ENCODE measurements around the gene TSC22D1.
"Not testable (repeated sequence)": the region's sequence is repeated elsewhere in the genome, so short reads cannot be mapped to it uniquely, and the experiment has no call there.

TSC22D1 gene

DNA sequence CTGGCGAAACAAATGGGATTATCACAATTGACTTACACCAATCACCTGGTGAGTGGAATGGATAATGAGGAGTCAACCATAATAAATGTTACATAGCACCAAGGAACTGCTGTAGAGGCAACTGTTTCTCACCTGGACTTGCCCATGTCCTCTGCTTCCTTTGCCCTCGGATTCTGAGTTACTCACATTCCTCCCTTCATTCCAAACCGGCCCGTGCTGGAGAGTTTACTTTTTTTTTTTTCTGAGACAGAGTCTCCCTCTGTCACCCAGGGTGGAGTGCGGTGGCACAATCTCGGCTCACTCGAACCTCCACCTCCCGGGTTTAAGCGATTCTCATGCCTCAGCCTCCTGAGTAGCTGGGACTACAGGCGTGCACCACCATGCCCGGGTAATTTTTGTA, 41.5 kb upstream of the TSC22D1 start:
- TF ChIP-seq, protein P1, sequence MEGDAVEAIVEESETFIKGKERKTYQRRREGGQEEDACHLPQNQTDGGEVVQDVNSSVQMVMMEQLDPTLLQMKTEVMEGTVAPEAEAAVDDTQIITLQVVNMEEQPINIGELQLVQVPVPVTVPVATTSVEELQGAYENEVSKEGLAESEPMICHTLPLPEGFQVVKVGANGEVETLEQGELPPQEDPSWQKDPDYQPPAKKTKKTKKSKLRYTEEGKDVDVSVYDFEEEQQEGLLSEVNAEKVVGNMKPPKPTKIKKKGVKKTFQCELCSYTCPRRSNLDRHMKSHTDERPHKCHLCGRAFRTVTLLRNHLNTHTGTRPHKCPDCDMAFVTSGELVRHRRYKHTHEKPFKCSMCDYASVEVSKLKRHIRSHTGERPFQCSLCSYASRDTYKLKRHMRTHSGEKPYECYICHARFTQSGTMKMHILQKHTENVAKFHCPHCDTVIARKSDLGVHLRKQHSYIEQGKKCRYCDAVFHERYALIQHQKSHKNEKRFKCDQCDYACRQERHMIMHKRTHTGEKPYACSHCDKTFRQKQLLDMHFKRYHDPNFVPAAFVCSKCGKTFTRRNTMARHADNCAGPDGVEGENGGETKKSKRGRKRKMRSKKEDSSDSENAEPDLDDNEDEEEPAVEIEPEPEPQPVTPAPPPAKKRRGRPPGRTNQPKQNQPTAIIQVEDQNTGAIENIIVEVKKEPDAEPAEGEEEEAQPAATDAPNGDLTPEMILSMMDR (IDR thresholded peaks at IDR 0.05; ENCODE audit: low read depth, low read length), result no peak
- DNase-seq (ENCODE audit: low read depth, low spot score), result no peak
- in situ Hi-C loops (cut with HindIII; ENCODE audit: low sequenced_read_pairs), result no loop called here
- no peak overlapping the region for H3K4me3 ChIP-seq (ENCODE audit: low read depth, low read length)

DNA sequence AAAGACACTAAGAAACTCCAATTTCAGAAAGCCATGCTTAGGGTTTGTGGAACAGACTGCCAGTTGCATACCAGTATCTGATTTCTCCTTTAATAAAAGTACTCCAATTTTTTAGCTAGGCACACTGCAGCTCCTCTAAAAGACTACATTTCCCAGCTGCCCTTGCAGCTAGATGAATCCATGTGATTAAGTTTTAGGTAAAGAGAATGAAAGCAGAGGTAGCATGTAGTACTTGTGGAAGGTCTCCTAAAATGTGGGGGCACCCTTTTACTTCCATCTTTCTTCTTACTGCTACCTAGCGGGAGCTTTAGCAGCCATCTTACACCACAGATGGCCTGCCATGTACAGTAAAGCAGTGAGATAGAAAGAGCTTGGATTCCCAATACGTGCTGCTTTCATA, 33.0 kb upstream of the TSC22D1 start:
- in situ Hi-C loops (cut with HindIII; ENCODE audit: low sequenced_read_pairs), result no loop called here
- no peak for DNase-seq (ENCODE audit: low read depth, low spot score)
- TF ChIP-seq, protein P1 (IDR thresholded peaks at IDR 0.05; ENCODE audit: low read depth, low read length), result no peak
- no peak overlapping the region for H3K4me3 ChIP-seq (ENCODE audit: low read depth, low read length)

DNA sequence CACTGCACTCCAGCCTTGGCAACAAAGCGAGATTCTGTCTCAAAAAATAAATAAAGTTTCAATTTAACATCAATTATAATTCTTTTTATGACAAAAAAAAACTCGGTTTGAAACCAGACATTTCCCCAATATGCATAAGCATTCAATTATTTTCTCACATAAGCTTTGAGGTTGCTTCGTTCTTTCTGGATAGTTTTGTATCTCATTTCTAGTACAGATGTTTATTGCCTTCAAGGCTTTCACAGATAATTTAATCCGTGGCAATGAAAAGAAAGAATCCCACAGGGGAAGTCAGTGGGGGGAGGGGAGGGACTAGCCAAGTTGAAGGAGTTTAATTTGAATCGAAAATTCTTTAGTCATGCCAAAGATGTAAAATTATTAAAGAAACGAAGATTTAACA, 29.6 kb upstream of the TSC22D1 start:
- in situ Hi-C loops (cut with HindIII; ENCODE audit: low sequenced_read_pairs), result no loop called here
- DNase-seq (ENCODE audit: low read depth, low spot score), result no peak
- H3K4me3 ChIP-seq (ENCODE audit: low read depth, low read length), result no peak overlapping the region
- TF ChIP-seq, protein P1 (IDR thresholded peaks at IDR 0.05; ENCODE audit: low read depth, low read length), result no peak

DNA sequence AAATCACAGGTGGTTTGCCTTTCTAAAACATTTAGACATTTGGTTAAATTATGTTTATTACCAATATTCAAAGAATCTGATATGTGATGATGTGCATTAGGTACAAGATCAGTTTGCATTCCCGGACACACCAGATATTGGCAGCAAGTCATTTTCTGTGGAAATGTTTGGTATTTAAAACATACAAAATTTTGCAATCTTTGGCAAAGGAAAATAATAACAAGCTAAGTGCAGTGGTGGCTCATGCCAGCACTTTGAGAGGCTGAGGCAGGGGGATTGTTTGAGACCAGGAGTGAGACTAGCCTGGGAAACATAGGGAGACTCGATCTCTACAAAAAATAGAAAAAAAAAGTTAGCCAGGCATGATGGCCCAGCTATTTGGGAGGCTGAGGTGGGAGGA, 29.1 kb upstream of the TSC22D1 start:
- TF ChIP-seq, protein P1 (IDR thresholded peaks at IDR 0.05; ENCODE audit: low read depth, low read length), result no peak
- in situ Hi-C loops (cut with HindIII; ENCODE audit: low sequenced_read_pairs), result no loop called here
- no peak overlapping the region for H3K4me3 ChIP-seq (ENCODE audit: low read depth, low read length)
- DNase-seq (ENCODE audit: low read depth, low spot score), result no peak

DNA sequence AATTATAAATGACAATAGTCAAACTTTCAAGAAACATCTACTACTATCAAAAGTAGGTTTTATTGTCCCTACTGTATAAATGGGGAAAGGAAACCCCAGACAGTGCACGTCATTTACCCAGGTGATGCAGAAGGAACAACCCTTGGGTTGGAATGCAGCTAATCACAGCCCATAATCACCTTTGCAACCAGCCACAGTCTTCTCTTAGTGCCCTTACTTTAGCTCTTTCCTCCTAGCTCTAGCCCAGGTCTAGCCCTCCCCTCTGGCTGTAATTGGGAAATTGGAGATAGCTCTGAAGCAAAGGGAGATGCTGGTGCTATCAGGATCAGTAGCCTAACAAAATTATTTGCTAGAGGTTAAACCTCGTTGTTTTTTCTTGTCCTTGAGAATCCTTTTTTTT, 25.5 kb upstream of the TSC22D1 start:
- no peak for DNase-seq (ENCODE audit: low read depth, low spot score)

DNA sequence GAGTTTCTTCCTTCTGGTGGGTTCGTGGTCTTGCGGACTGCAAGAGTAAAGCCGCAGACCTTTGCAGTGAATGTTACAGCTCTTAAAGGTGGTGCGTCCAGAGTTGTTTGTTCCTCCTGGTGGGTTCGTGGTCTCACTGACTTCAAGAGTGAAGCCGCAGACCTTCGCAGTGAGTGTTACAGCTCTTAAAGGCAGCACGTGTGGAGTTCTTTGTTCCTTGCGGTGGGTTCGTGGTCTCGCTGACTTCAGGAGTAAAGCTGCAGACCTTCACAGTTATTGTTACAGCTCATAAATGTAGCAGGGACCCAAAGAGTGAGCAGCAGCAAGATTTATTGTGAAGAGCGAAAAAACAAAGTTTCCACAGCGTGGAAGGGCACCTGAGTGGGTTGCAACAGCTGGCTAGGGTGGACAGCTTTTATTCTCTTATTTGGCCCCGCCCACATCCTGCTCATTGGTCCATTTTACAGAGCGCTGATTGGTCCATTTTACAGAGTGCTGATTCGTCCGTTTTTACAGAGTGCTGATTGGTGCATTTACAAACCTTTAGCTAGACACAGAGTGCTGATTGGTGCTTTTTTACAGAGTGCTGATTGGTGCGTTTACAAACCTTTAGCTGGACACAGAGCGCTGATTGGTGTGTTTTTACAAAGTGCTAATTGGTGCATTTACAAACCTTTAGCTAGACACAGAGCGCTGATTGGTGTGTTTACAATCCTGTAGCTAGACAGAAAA, 17.9 kb upstream of the TSC22D1 start:
- H3K4me3 ChIP-seq (ENCODE audit: low read depth, low read length); DNase-seq (ENCODE audit: low read depth, low spot score); in situ Hi-C loops (cut with HindIII; ENCODE audit: low sequenced_read_pairs): not testable (repeated sequence)

More for the DNA sequence above, 25.5 kb upstream of the TSC22D1 start:
- TF ChIP-seq, protein P1 (IDR thresholded peaks at IDR 0.05; ENCODE audit: low read depth, low read length), result no peak
- H3K4me3 ChIP-seq (ENCODE audit: low read depth, low read length), result no peak overlapping the region
- in situ Hi-C loops (cut with HindIII; ENCODE audit: low sequenced_read_pairs), result no loop called here

DNA sequence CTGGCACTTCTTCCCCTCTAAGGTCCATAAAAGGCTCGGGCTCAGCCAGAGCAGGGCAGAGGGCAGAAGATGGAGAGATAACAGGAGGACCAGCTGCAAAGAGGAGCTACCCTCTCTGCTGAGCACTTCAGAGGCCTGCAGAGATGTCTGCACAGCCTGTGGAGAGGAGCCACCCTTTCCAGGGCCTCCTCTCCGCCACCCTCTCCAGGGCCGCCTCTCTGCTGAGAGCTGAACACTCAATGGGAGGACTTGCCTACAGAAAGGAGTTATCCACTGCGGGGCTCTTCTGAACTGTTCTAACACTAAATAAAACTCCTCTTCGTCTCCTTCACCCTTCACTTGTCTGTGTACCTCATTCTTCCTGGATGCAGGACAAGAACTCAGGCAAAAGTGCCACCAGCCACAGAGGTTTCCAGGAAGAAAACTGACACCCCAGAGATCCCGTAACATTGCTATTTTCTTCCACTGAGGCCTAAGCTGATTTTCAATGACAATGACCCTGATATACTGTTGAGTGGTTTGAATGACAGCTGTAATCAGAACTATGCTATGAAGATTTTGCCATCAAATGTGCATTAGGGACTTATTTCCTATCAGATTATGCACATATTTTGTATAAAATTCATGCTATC, 16.2 kb upstream of the TSC22D1 start:
- no peak overlapping the region for H3K4me3 ChIP-seq (ENCODE audit: low read depth, low read length)
- no peak for DNase-seq (ENCODE audit: low read depth, low spot score)
- TF ChIP-seq, protein P1 (IDR thresholded peaks at IDR 0.05; ENCODE audit: low read depth, low read length), result no peak
- in situ Hi-C loops (cut with HindIII; ENCODE audit: low sequenced_read_pairs), result no loop called here

Measured in astrocyte of the spinal cord (primary cell).